GM08714 (cell line): ENCODE measurements around the gene HSD17B3.
"Not testable (repeated sequence)": the region's sequence is repeated elsewhere in the genome, so short reads cannot be mapped to it uniquely, and the experiment has no call there.

Experiments used
- H3K4me3 ChIP-seq: fragments of 200-500 bp; sonication (Bioruptor generic); 2 replicates; pipeline ENCODE4 v1.5.1; 2014; ENCODE audit warnings: mild to moderate bottlenecking, low read length, inconsistent platforms
- ZNF274 ChIP-seq: IDR thresholded peaks from 2 replicates; pipeline ENCODE4 v1.6.1; 2012; ENCODE audit warnings: mild to moderate bottlenecking, low read depth, low read length

The HSD17B3 gene

GRCh38 chr9:96302021-96302420, at the start of gene HSD17B3:
Gene HSD17B3 (minus strand): TSS chr9:96302176. CDS start chr9:96302104, 72 bp downstream.
- no peak for TF ChIP-seq ZNF274

GRCh38 chr9:96350866-96351265, 48.9 kb upstream of the HSD17B3 start:
- H3K4me3 ChIP-seq, result no peak overlapping the region
- TF ChIP-seq ZNF274, result no peak

More at GRCh38 chr9:96302021-96302420, at the start of gene HSD17B3:
- H3K4me3 ChIP-seq, result no peak within 1 kb of the TSS

DNA sequence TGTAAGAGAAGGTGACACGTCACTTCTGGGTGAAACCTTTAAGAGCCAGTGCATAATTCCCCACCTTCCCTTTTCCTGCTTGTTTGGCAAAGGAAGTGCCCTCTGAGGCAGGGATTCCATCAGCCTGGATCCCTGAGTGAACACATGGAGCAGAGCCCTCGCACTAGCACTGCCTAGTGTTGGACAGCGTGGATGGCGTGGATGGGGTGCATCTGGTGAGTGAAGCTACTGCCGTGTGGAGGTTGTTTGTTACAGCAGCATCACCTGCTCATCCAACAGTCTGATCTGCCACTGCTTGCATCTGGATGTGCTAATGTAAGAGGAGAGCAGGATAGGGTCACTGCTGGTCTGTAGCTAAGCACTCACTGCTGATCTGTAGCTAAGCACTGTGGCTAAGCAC, 46.3 kb upstream of the HSD17B3 start:
- no peak for TF ChIP-seq ZNF274
- H3K4me3 ChIP-seq, result no peak overlapping the region

DNA sequence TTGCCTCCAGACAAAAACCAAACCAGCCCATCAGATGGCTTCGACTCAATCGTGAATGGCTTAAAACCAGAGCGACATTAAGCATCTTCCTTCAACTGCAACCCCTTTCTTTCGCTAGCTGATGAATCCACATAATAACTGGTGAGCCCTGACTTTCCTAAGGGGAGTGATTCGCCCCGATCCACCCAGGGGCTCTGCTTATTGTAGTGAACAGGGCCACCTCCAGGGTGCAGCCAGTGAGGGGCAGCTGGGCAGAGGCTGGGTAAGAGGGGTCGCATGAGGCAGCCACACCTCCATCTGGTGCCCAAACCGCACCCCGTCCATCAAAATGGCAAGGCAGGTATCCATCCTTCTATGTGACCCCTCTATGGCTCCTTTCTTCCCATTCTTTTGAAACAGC, 43.6 kb upstream of the HSD17B3 start:
- no peak overlapping the region for H3K4me3 ChIP-seq
- no peak for TF ChIP-seq ZNF274

- no peak for TF ChIP-seq ZNF274
- H3K4me3 ChIP-seq, result no peak overlapping the region
These were observed 42.6 kb upstream of the HSD17B3 start for GRCh38 chr9:96344458-96345180.

GRCh38 chr9:96343515-96344360, 41.8 kb upstream of the HSD17B3 start:
- no peak for TF ChIP-seq ZNF274

GRCh38 chr9:96342571-96343245, 40.7 kb upstream of the HSD17B3 start:
- H3K4me3 ChIP-seq, result no peak overlapping the region
- no peak for TF ChIP-seq ZNF274

More at GRCh38 chr9:96343515-96344360, 41.8 kb upstream of the HSD17B3 start:
- H3K4me3 ChIP-seq, result no peak overlapping the region

GRCh38 chr9:96340707-96341106, 38.7 kb upstream of the HSD17B3 start:
- TF ChIP-seq ZNF274, result no peak
- no peak overlapping the region for H3K4me3 ChIP-seq

GRCh38 chr9:96338299-96338698, 36.3 kb upstream of the HSD17B3 start:
- TF ChIP-seq ZNF274, result no peak
- no peak overlapping the region for H3K4me3 ChIP-seq

DNA sequence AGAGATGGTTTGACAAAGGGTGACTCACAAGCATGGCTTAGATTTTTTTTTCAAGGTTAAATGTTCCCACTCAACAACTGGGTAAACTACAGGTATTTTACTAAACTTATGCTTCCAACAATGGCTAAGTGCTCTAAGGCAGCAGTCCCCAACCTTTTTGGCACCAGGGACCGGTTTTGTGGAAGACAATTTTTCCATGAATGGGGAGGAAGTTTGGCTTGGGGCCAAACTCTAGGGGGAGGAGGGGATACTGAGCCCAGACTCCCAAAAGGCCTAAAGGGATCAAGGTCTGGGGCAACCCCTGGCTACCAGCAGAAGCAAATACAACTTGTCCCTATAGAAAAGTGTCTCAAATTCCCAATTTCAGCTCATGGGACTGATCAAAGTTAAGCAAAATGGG, 32.0 kb upstream of the HSD17B3 start:
- no peak for TF ChIP-seq ZNF274
- no peak overlapping the region for H3K4me3 ChIP-seq

GRCh38 chr9:96331236-96331947, 29.4 kb upstream of the HSD17B3 start:
- no peak for TF ChIP-seq ZNF274
- no peak overlapping the region for H3K4me3 ChIP-seq

DNA sequence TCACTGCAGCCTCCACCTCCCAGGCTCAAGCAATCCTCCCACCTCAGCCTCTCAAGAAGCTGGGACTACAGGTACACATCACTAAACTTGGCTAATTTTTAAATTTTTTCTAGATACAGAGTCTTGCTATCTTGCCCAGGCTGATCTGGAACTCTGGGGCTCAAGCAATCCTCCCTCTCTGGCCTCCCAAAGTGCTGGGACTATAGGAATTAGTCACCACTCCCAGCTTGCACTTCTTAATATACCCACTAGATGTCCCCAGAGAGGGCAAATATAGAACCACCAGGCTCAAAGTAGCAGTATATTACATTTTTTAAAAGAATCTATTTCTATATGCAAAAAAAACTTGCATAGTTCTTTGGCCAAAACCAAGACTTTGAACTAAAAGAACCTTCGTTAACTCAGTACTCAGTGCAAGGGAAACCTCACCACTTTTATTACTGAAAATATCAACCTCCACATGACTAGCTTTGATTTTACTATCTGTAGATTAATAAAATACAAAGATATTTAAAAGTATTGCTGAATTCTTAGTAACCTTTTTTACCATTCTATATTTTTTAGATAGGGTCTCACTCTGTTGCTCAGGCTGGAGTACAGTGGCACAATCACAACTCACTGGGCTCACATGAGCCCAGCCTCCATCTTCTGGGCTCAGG, 25.8 kb upstream of the HSD17B3 start:
- no peak overlapping the region for H3K4me3 ChIP-seq
- TF ChIP-seq ZNF274, result no peak

DNA sequence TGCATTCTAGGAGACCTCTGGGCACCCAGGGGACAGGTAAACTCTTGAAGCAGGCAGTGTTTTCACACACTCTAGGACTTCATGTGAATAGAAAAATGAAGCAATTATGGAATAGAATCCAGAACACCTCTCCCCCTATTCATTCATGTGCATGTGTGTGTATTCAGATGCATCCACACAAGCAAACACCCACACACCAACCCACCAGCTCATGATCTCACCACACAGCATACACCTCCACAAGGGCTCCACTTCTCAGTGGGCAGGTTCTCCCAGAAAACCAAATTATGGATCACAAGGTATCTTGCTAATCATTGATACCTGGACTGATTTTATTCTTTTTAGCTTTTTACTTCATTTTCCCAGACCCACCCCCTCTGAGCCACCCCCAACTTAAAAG, 21.2 kb upstream of the HSD17B3 start:
- H3K4me3 ChIP-seq, result no peak overlapping the region
- no peak for TF ChIP-seq ZNF274

- H3K4me3 ChIP-seq, result not testable (repeated sequence)
These were observed 20.8 kb upstream of the HSD17B3 start for GRCh38 chr9:96322736-96323135.

DNA sequence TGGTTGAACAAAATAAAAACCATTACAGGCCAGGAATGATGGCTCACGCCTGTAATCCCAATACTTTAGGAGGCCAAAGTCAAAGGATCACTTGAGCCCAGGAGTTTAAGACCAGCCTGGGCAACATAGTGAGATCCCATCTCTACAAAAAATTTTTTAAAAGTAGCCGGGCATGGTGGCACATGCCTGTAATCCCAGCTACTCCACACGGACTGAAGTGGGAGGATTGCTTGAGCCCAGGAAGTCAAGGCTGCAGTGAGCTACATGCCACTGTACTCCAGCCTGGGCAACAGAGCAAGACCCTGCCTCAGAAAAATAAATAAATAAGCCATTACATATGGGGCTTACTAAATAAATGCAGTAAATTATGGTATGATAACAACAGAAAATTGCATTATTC, 20.2 kb upstream of the HSD17B3 start:
- H3K4me3 ChIP-seq, result not testable (repeated sequence)
